ENCODE data around the gene NASP. TPM values are rescaled to one million over a fixed set of nuclear protein-coding genes. Genes with fewer than 3 reads are reported as not detected.

The NASP gene, protein sequence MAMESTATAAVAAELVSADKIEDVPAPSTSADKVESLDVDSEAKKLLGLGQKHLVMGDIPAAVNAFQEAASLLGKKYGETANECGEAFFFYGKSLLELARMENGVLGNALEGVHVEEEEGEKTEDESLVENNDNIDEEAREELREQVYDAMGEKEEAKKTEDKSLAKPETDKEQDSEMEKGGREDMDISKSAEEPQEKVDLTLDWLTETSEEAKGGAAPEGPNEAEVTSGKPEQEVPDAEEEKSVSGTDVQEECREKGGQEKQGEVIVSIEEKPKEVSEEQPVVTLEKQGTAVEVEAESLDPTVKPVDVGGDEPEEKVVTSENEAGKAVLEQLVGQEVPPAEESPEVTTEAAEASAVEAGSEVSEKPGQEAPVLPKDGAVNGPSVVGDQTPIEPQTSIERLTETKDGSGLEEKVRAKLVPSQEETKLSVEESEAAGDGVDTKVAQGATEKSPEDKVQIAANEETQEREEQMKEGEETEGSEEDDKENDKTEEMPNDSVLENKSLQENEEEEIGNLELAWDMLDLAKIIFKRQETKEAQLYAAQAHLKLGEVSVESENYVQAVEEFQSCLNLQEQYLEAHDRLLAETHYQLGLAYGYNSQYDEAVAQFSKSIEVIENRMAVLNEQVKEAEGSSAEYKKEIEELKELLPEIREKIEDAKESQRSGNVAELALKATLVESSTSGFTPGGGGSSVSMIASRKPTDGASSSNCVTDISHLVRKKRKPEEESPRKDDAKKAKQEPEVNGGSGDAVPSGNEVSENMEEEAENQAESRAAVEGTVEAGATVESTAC
- total RNA-seq (2022; extraction: Qiagen RNA extraction), result 104 to 153 TPM (median 116 TPM) in 5 replicates

DNA sequence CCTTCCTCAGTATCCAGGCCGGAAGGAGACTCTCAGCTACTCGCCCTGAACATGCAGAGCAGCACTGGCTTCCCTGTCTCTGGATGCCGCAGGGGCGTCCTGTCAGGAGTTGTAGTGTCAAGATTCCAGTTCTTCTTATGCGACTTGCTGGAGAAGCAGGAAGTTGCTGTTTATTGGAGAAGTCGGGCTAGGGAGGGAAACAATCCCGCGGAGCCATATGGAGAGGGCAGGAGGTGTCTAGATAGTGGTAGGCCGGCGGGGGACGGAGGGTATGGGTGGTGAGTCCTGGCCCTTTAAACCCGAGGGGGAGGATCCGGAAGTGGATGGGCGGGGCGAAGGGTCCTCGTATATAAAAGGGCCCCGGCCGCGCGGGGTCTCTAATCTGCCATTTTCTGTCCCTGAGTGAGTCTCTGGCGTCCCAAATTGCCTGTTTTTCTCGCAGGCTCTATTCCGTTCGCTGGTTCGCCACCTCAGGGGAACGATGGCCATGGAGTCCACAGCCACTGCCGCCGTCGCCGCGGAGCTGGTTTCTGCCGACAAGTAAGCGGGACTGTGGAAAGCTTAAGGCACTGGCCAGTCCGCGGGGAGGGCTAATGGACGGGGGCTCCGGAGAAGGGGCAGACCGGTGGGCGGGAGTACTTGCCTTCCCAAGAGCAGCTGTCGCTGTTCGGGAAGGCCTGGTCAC is at the start of gene NASP:
Gene NASP, plus strand, starts transcription at position 376 of the 685 bp plus-strand sequence. Its CDS starts 106 bp downstream, at position 482.

DNA sequence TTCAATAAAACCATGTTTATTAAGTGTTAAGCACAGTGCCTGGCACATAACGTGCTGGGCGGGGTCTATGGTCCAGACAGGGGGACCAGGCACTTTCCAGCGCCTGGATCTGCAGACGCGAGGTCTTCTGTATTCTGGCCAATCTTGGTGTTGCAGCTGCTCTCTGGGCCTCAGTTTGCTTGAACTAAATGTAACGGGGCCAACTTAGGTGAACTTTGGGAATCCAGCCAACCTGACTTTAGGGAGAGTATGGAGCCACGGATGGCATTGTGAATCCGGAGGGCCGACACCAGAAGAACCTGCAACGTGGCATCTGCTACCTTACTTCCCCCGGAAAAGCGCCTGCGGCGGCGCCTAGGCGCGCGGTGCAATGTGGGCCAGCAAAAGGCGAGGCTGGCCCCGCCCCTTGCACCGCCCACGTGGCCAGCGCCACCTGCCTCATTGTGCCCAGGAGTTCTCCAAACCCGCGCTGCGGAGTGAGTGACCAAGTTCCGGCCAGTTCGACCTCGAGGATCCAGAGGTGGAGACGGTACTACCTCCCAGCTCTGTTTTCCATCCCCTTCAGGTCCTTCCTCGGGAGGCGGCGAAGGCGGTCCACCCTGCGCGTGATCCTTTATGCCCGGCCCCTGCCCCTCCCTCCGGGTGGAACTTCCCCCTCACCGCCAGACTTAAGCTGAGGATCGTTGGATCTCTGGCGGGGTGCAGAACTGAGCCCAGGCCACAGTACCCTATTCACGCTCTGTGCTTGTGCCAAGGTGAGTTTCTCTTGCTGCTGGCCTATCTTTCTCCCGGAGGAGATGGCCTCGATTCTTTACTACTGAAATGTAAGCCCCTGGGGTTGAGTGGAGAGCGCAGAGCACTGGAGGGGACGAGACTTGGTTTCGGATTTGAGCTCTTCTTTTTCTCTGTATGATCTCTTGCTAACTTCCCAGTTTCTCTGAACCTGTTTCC is 33.2 kb upstream of the NASP start, which contains the start of gene AKR1A1:
Gene AKR1A1, plus strand, starts transcription at position 426 of the 951 bp plus-strand sequence. CDS start 10,969 bp downstream, outside the sequence.

DNA sequence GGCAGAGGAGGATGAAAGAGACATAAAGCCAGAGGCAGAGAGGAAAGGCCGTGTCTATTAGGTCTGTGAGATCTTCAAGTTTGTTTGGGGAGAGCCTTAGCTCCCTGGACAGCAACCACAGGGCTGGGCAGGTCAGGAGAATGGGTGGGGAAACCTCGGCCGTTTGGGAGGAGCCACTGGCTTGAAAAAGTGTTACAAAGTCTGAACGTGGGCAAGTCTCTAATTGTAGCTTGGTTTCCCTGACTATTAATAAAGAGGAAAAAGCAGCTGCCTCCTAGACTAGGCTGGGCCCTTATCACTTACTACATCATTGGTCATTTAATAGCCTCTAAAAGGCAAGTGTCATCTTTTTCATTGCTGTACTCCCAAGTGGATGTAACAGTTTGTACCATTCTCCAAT is 40.1 kb downstream of the NASP start, which contains the start of gene CCDC17:
Gene CCDC17, minus strand, starts transcription at position 83 of the 400 bp plus-strand sequence. CDS start 145 bp downstream, outside the sequence.

Other genes with a start within 250 kb of the NASP start
- gene TOE1, start 243.9 kb upstream of the NASP start, total RNA-seq (2022; extraction: Qiagen RNA extraction), result 11.2 to 13.9 TPM (median 12.1 TPM) in 5 replicates
- gene MUTYH, start 243.6 kb upstream of the NASP start, total RNA-seq (2022; extraction: Qiagen RNA extraction), result 6.8 to 10.2 TPM (median 8.5 TPM) in 5 replicates
- 0.08 to 0.32 TPM (median 0.17 TPM) in 5 replicates for gene TESK2, start 92.9 kb upstream of the NASP start, total RNA-seq (2022; extraction: Qiagen RNA extraction)
- 1.6 to 2.1 TPM (median 1.8 TPM) in 5 replicates for gene CCDC163, start 84.0 kb upstream of the NASP start, total RNA-seq (2022; extraction: Qiagen RNA extraction)
- gene MMACHC, start 83.7 kb upstream of the NASP start, total RNA-seq (2022; extraction: Qiagen RNA extraction), result 2.1 to 2.7 TPM (median 2.2 TPM) in 5 replicates
- 1,938 to 2,223 TPM (median 2,052 TPM) in 5 replicates for gene PRDX1, start 62.2 kb upstream of the NASP start, total RNA-seq (2022; extraction: Qiagen RNA extraction)
- gene AKR1A1, start 33.2 kb upstream of the NASP start, total RNA-seq (2022; extraction: Qiagen RNA extraction), result 73.1 to 81.3 TPM (median 79.9 TPM) in 5 replicates
- 0.18 to 0.36 TPM (median 0.26 TPM) in 5 replicates for gene CCDC17, start 40.0 kb downstream of the NASP start, total RNA-seq (2022; extraction: Qiagen RNA extraction)
- 30.5 to 50.8 TPM (median 34.6 TPM) in 5 replicates for gene GPBP1L1, start 102.5 kb downstream of the NASP start, total RNA-seq (2022; extraction: Qiagen RNA extraction)
- 18.1 to 20.8 TPM (median 19.5 TPM) in 5 replicates for gene TMEM69, start 104.1 kb downstream of the NASP start, total RNA-seq (2022; extraction: Qiagen RNA extraction)
- 4.7 to 5.8 TPM (median 5.3 TPM) in 5 replicates for gene IPP, start 166.6 kb downstream of the NASP start, total RNA-seq (2022; extraction: Qiagen RNA extraction)
- 16.7 to 19.2 TPM (median 18.3 TPM) in 5 replicates for gene MAST2, start 219.6 kb downstream of the NASP start, total RNA-seq (2022; extraction: Qiagen RNA extraction)